H9 (cell line): ENCODE results near the gene HES4. TPM values are rescaled to one million over a fixed set of nuclear protein-coding genes. Genes with fewer than 3 reads are reported as not detected.
A peak's percentile ranks its signal among the peaks of the same experiment; 100 is the strongest.
"Not testable (repeated sequence)": the region's sequence is repeated elsewhere in the genome, so short reads cannot be mapped to it uniquely, and the experiment has no call there.

Experiments
- DNase-seq: peaks from one replicate; pipeline ENCODE4 v3.0.0-alpha.2; 2017
- H2AFZ ChIP-seq: one replicate; pipeline ENCODE4 v1.6.1; 2013; ENCODE audit warnings: mild to moderate bottlenecking, low read length, control low read depth, moderate library complexity
- H2AK5ac ChIP-seq: 2 replicates; pipeline ENCODE4 v1.6.1; 2013; ENCODE audit warnings: low read length, control low read depth, mixed read lengths; ENCODE audit not compliant: insufficient read length
- H2BK120ac ChIP-seq: one replicate; pipeline ENCODE4 v1.6.1; 2013; ENCODE audit warnings: low read depth, mild to moderate bottlenecking, low read length, control low read depth, inconsistent platforms; ENCODE audit not compliant: poor library complexity, severe bottlenecking
- H2BK12ac ChIP-seq: 2 replicates; pipeline ENCODE4 v1.6.1; 2013; ENCODE audit warnings: low read length, control low read depth, mixed read lengths, low read depth; ENCODE audit not compliant: insufficient read length
- H2BK15ac ChIP-seq: 2 replicates; pipeline ENCODE4 v1.6.1; 2013; ENCODE audit warnings: low read depth, low read length, control low read depth
- H2BK20ac ChIP-seq: one replicate; pipeline ENCODE4 v1.6.1; 2013; ENCODE audit warnings: low read depth, mild to moderate bottlenecking, low read length, control low read depth, inconsistent platforms; ENCODE audit not compliant: poor library complexity, severe bottlenecking
- H2BK5ac ChIP-seq: 2 replicates; pipeline ENCODE4 v1.6.1; 2013; ENCODE audit warnings: low read length, control low read depth, mixed read lengths; ENCODE audit not compliant: insufficient read length
- H3K14ac ChIP-seq: 2 replicates; pipeline ENCODE4 v1.6.1; 2013; ENCODE audit warnings: low read length, control low read depth; ENCODE audit not compliant: insufficient read depth
- H3K18ac ChIP-seq: 2 replicates; pipeline ENCODE4 v1.6.1; 2013; ENCODE audit warnings: low read depth, mild to moderate bottlenecking, mixed read lengths, low read length, control low read depth; ENCODE audit not compliant: insufficient read length
- H3K23ac ChIP-seq: 2 replicates; pipeline ENCODE4 v1.6.1; 2013; ENCODE audit warnings: low read length, control low read depth, mixed read lengths, low read depth; ENCODE audit not compliant: insufficient read length
- H3K23me2 ChIP-seq: 2 replicates; pipeline ENCODE4 v1.6.1; 2013; ENCODE audit warnings: low read depth, mild to moderate bottlenecking, mixed read lengths, low read length, control low read depth; ENCODE audit not compliant: insufficient read length, poor library complexity, severe bottlenecking
- H3K27ac ChIP-seq: 2 replicates; pipeline ENCODE4 v1.5.1; 2013; ENCODE audit warnings: low read length, control low read depth, mixed read lengths, low read depth; ENCODE audit not compliant: insufficient read length
- H3K27me3 ChIP-seq: 2 replicates; pipeline ENCODE4 v1.6.1; 2013; ENCODE audit warnings: low read length, control low read depth, inconsistent platforms; ENCODE audit not compliant: insufficient read depth
- H3K4ac ChIP-seq: 2 replicates; pipeline ENCODE4 v1.6.1; 2013; ENCODE audit warnings: low read depth, mild to moderate bottlenecking, control low read depth, inconsistent platforms, low read length, moderate library complexity
- H3K4me1 ChIP-seq: 2 replicates; pipeline ENCODE4 v1.6.1; 2013; ENCODE audit warnings: low read length, control low read depth, inconsistent platforms; ENCODE audit not compliant: insufficient read depth
- H3K4me2 ChIP-seq: 2 replicates; pipeline ENCODE4 v1.6.1; 2013; ENCODE audit warnings: low read length, control low read depth, mixed read lengths; ENCODE audit not compliant: insufficient read length, insufficient read depth
- H3K56ac ChIP-seq: 2 replicates; pipeline ENCODE4 v1.6.1; 2013; ENCODE audit warnings: low read depth, mild to moderate bottlenecking, mixed read lengths, low read length, control low read depth; ENCODE audit not compliant: insufficient read length
- H3K79me1 ChIP-seq: 2 replicates; pipeline ENCODE4 v1.6.1; 2013; ENCODE audit warnings: low read depth, mild to moderate bottlenecking, moderate library complexity, low read length, control low read depth, inconsistent platforms; ENCODE audit not compliant: insufficient read depth, poor library complexity, severe bottlenecking
- H3K79me2 ChIP-seq: 2 replicates; pipeline ENCODE4 v1.6.1; 2013; ENCODE audit warnings: low read length, control low read depth, inconsistent platforms; ENCODE audit not compliant: insufficient read depth
- H3K9ac ChIP-seq: 2 replicates; pipeline ENCODE4 v1.6.1; 2013; ENCODE audit warnings: low read length, control low read depth, mixed read lengths; ENCODE audit not compliant: insufficient read length; ENCODE audit errors: extremely low read depth
- H3K9me3 ChIP-seq: one replicate; pipeline ENCODE4 v1.6.1; 2013; ENCODE audit warnings: low read depth, low read length, inconsistent platforms; ENCODE audit not compliant: control insufficient read depth
- H3T11ph ChIP-seq: one replicate; pipeline ENCODE4 v1.6.1; 2013; ENCODE audit warnings: mild to moderate bottlenecking, low read length, control low read depth, inconsistent platforms
- H4K20me1 ChIP-seq: one replicate; pipeline ENCODE4 v1.6.1; 2013; ENCODE audit not compliant: control insufficient read depth, insufficient read length, insufficient read depth
- H4K5ac ChIP-seq: 2 replicates; pipeline ENCODE4 v1.6.1; 2013; ENCODE audit warnings: low read depth, mild to moderate bottlenecking, mixed read lengths, low read length, control low read depth; ENCODE audit not compliant: insufficient read length
- H4K8ac ChIP-seq: replicated peaks from 2 replicates; pipeline ENCODE4 v1.6.1; 2013; ENCODE audit warnings: low read length, control low read depth, mixed read lengths, low read depth; ENCODE audit not compliant: insufficient read length
- H4K91ac ChIP-seq: 2 replicates; pipeline ENCODE4 v1.6.1; 2013; ENCODE audit warnings: low read depth, mild to moderate bottlenecking, moderate library complexity, mixed read lengths, low read length, control low read depth; ENCODE audit not compliant: insufficient read length
- H3K27ac Mint-ChIP-seq, 3 experiments: 2 replicates in 2 of 3; 3 replicates in 1 of 3; pipeline ENCODE4 v1.8.0; 2020 to 2021; ENCODE audit warnings: mixed read lengths in 3 of 3, mild to moderate bottlenecking in 1 of 3, moderate library complexity in 1 of 3
- H3K27me3 Mint-ChIP-seq: 2 replicates; pipeline ENCODE4 v1.8.0; 2021; ENCODE audit warnings: low read depth, mild to moderate bottlenecking, moderate library complexity, mixed read lengths
- H3K36me3 Mint-ChIP-seq, 3 experiments: 2 replicates in 2 of 3; 3 replicates in 1 of 3; pipeline ENCODE4 v1.8.0; 2020 to 2021; ENCODE audit warnings: low read depth in 3 of 3, mixed read lengths in 3 of 3; ENCODE audit not compliant: insufficient read depth in 1 of 3
- H3K4me1 Mint-ChIP-seq, 2 experiments: 2 replicates each; pipeline ENCODE4 v1.8.0; 2020; ENCODE audit warnings: mixed read lengths in 2 of 2
- H3K4me3 Mint-ChIP-seq, 2 experiments: 2 replicates in 1 of 2; 3 replicates in 1 of 2; pipeline ENCODE4 v1.8.0; 2020 to 2021; ENCODE audit warnings: mild to moderate bottlenecking in 2 of 2, mixed read lengths in 2 of 2, moderate library complexity in 1 of 2
- H3K9me3 Mint-ChIP-seq, 2 experiments: 2 replicates in 1 of 2; 3 replicates in 1 of 2; pipeline ENCODE4 v1.8.0; 2020; ENCODE audit warnings: mild to moderate bottlenecking in 2 of 2, mixed read lengths in 2 of 2, moderate library complexity in 1 of 2
- WGBS: extraction: QIAGEN DNeasy Blood & Tissue Kit; methylation state at CpG from one replicate; pipeline ENCODE4 v1.1.7; 2013; ENCODE audit warnings: missing lambda C conversion rate, low lambda C conversion rate, mixed read lengths; ENCODE audit not compliant: insufficient read length; ENCODE audit errors: extremely low coverage; 5-methylcytosine and 5-hydroxymethylcytosine counted together
- total RNA-seq: library from RNA; stranded (reverse); gene quantifications from 2 replicates; pipeline ENCODE4 v1.2.1, GENCODE V29; 2021
- TF ChIP-seq, protein P1 (sequence below): fragments of 200-600 bp; sonication (generic); conservative IDR thresholded peaks from 3 replicates; pipeline ENCODE4 v1.8.0; 2021; ENCODE audit warnings: antibody characterized with exemption, mild to moderate bottlenecking

HES4 gene
- total RNA-seq, 1 experiment from 2014 or later = 4.0 TPM

DNA sequence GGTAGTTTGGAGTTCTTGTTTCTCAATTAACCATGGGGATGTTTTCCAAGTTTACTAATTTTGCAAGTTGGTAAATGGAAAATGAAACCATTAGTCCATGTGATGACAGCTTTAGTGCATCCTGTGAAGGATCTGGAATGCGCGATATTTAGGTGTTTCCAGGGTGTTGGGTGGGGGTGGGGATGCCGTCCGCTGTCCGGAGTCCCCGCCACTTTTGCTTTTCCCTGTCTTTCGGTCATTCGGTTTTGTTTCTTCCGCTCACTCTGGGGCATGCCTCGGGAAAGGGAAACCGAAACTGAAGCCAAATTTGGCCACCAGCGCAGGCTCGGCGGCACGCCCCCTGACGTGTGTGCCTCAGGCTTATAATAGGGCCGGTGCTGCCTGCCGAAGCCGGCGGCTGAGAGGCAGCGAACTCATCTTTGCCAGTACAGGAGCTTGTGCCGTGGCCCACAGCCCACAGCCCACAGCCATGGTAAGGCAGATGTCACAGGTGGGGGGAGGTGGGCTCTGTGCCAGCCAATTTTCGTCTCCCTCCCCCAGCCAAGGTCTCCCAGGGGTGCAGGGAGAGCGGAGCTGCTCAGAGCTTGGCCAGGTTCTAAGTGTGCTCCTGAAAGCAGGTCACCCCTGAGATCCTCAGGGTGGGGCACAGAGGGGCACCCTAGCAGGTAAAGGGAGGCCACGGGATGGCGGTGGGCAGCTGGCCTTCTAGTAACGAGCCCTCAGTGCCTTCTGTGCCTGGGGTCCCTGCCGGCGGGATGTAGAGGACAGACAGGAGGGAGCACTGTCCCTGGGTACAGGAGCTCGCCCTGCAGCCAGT is 13.4 kb upstream of the HES4 start, which contains the start of gene ISG15:
TSS of gene ISG15 (plus strand) at position 393 of the 817 bp plus-strand sequence. CDS start at position 470, 77 bp downstream.
- H2BK12ac ChIP-seq = no peak within 1 kb of the TSS
- H3K4me3 Mint-ChIP-seq = peak within 1 kb of the TSS; percentile 79 to 85
- no peaks in the 10 kb centered on the region for H3K79me1 ChIP-seq
- no peak within 1 kb of the TSS for H3K23ac ChIP-seq
- peaks cover 22% of the 10 kb centered on the region for H3K27me3 Mint-ChIP-seq
- no peak within 1 kb of the TSS for H3T11ph ChIP-seq
- H3K36me3 Mint-ChIP-seq = no peaks in the 10 kb centered on the region; a peak in 1 of 7 replicates
- peak within 1 kb of the TSS; percentile 54 for H3K4me2 ChIP-seq
- H3K27ac ChIP-seq = peak within 1 kb of the TSS; percentile 10
- no peak within 1 kb of the TSS for H2AFZ ChIP-seq
- no peaks in the 10 kb centered on the region for H3K4me1 ChIP-seq
- H3K4me1 Mint-ChIP-seq = peaks cover 19 to 29% of the 10 kb centered on the region in 2 experiments
- no peaks in the 10 kb centered on the region for H3K27me3 ChIP-seq
- H3K9me3 Mint-ChIP-seq = peaks cover 0 to 7% of the 10 kb centered on the region in 2 experiments; a peak in 3 of 5 replicates
- H3K14ac ChIP-seq = peak within 1 kb of the TSS; percentile 77
- no peak within 1 kb of the TSS; the same call in 1 of the 2 replicates for H3K4ac ChIP-seq
- H2BK20ac ChIP-seq = no peak within 1 kb of the TSS
- no CpG with 5 or more reads among the region's 30 CpGs for WGBS
- peaks cover 9% of the 10 kb centered on the region for H3K23me2 ChIP-seq
- no peak within 1 kb of the TSS for H4K8ac ChIP-seq
- H3K27ac Mint-ChIP-seq = peak within 1 kb of the TSS in 2 of 3 experiments; percentile 94 to 97; a peak in 4 of 7 replicates
- H2BK5ac ChIP-seq = no peak within 1 kb of the TSS
- no peak within 1 kb of the TSS for H4K5ac ChIP-seq
- H2BK15ac ChIP-seq = no peak within 1 kb of the TSS
- no peak within 1 kb of the TSS for H4K91ac ChIP-seq
- H3K9ac ChIP-seq = peak within 1 kb of the TSS; percentile 53
- no peak within 1 kb of the TSS for H3K56ac ChIP-seq
- no peaks in the 10 kb centered on the region for H3K9me3 ChIP-seq
- H2AK5ac ChIP-seq = no peak within 1 kb of the TSS
- H3K18ac ChIP-seq = peak within 1 kb of the TSS; percentile 84
- peak; percentile 89 for DNase-seq
- H3K79me2 ChIP-seq = no peaks in the 10 kb centered on the region
- TF ChIP-seq, protein P1, sequence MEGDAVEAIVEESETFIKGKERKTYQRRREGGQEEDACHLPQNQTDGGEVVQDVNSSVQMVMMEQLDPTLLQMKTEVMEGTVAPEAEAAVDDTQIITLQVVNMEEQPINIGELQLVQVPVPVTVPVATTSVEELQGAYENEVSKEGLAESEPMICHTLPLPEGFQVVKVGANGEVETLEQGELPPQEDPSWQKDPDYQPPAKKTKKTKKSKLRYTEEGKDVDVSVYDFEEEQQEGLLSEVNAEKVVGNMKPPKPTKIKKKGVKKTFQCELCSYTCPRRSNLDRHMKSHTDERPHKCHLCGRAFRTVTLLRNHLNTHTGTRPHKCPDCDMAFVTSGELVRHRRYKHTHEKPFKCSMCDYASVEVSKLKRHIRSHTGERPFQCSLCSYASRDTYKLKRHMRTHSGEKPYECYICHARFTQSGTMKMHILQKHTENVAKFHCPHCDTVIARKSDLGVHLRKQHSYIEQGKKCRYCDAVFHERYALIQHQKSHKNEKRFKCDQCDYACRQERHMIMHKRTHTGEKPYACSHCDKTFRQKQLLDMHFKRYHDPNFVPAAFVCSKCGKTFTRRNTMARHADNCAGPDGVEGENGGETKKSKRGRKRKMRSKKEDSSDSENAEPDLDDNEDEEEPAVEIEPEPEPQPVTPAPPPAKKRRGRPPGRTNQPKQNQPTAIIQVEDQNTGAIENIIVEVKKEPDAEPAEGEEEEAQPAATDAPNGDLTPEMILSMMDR = no peak
- H2BK120ac ChIP-seq = no peak within 1 kb of the TSS
- H4K20me1 ChIP-seq = no peaks in the 10 kb centered on the region

DNA sequence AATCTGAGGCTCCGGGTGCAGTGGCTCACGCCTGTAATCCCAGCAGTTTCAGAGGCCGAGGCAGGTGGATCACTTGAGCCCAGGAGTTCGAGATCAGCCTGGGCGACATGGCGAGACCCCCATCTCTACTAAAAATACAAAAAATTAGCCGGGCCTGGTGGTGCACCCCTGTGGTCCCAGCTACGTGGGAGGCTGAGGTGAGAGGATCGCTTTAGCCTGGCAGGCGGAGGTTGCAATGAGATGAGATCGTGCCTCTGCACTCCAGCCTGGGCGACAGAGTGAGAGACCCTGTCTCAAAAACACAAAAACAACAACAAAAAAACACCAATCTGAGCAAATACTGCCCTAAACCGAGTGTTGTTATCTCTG is 12.8 kb upstream of the HES4 start:
- H3K79me1 ChIP-seq, H3K79me2 ChIP-seq, H3K4ac ChIP-seq, H3K4me1 ChIP-seq, H2BK20ac ChIP-seq, H2BK120ac ChIP-seq, H2BK12ac ChIP-seq, H2AK5ac ChIP-seq, H2BK5ac ChIP-seq, H4K20me1 ChIP-seq, H2AFZ ChIP-seq, H3K36me3 Mint-ChIP-seq, H3K56ac ChIP-seq, H4K91ac ChIP-seq, H4K5ac ChIP-seq, H3K23me2 ChIP-seq, H3K23ac ChIP-seq, H3K27me3 ChIP-seq, H3K9me3 Mint-ChIP-seq, H4K8ac ChIP-seq, H3K14ac ChIP-seq, H3T11ph ChIP-seq, H3K9me3 ChIP-seq, H2BK15ac ChIP-seq, H3K9ac ChIP-seq: not testable (repeated sequence)
- Mint-ChIP-seq H3K4me1 (peaks cover 19 to 29% of the 10 kb centered on the region in 2 experiments), H3K27ac (peak overlapping the region in 2 of 3 experiments; percentile 94 to 97; a peak in 4 of 7 replicates), H3K27me3 (peaks cover 26% of the 10 kb centered on the region), H3K4me3 (peak overlapping the region; percentile 79 to 85)
- peak overlapping the region; percentile 50 for H3K18ac ChIP-seq
- peak overlapping the region; percentile 54 for H3K4me2 ChIP-seq
- DNase-seq = peak; percentile 27
- peak overlapping the region; percentile 10 for H3K27ac ChIP-seq
- no CpG with 5 or more reads among the region's 13 CpGs for WGBS
